GM23338 (cell line): ENCODE results near the gene LRIT1. TPM values are rescaled to one million over a fixed set of nuclear protein-coding genes. Genes with fewer than 3 reads are reported as not detected.

Experiments
- ATAC-seq: fragments of 200-7000 bp; cut with Tn5 transposase; 3 replicates; pipeline ENCODE4 v1.9.1; 2020
- DNase-seq: peaks from one replicate; pipeline ENCODE4 v3.0.0-alpha.2; 2015; ENCODE audit warnings: low spot score
- H2AFZ ChIP-seq: fragments of 200-600 bp; sonication (generic); 2 replicates; pipeline ENCODE4 v1.8.0; 2016; ENCODE audit warnings: antibody characterized with exemption, mild to moderate bottlenecking, moderate library complexity
- H3F3A ChIP-seq: fragments of 200-600 bp; sonication (generic); replicated peaks from 2 replicates; pipeline ENCODE4 v1.8.0; 2017; ENCODE audit warnings: antibody characterized with exemption, mixed run types, low read depth
- H3K27ac ChIP-seq: fragments of 200-600 bp; sonication (generic); 2 replicates; pipeline ENCODE4 v1.6.1; 2016; ENCODE audit warnings: low read depth
- H3K27me3 ChIP-seq: fragments of 200-600 bp; sonication (generic); 2 replicates; pipeline ENCODE4 v1.8.0; 2016; ENCODE audit warnings: mild to moderate bottlenecking, mixed run types, moderate library complexity; ENCODE audit not compliant: insufficient read depth
- H3K36me3 ChIP-seq: fragments of 200-600 bp; sonication (generic); 2 replicates; pipeline ENCODE4 v1.8.0; 2016; ENCODE audit warnings: mild to moderate bottlenecking; ENCODE audit not compliant: insufficient read depth
- H3K4me1 ChIP-seq: fragments of 200-600 bp; sonication (generic); 2 replicates; pipeline ENCODE4 v1.8.0; 2016; ENCODE audit warnings: mild to moderate bottlenecking, moderate library complexity; ENCODE audit not compliant: insufficient read depth
- H3K4me2 ChIP-seq: fragments of 200-600 bp; sonication (generic); 2 replicates; pipeline ENCODE4 v1.7.1; 2017; ENCODE audit warnings: mixed run types
- H3K4me3 ChIP-seq: fragments of 200-600 bp; sonication (generic); 2 replicates; pipeline ENCODE4 v1.6.1; 2016; ENCODE audit warnings: mixed run types
- H3K79me2 ChIP-seq: fragments of 200-600 bp; sonication (generic); replicated peaks from 2 replicates; pipeline ENCODE4 v1.8.0; 2017; ENCODE audit warnings: mild to moderate bottlenecking; ENCODE audit not compliant: insufficient read depth
- H3K9me2 ChIP-seq: fragments of 200-600 bp; sonication (generic); 2 replicates; pipeline ENCODE4 v1.8.0; 2017; ENCODE audit not compliant: insufficient read depth
- H4K20me1 ChIP-seq: fragments of 200-600 bp; sonication (generic); replicated peaks from 2 replicates; pipeline ENCODE4 v1.8.0; 2017; ENCODE audit warnings: mild to moderate bottlenecking; ENCODE audit not compliant: insufficient read depth
- H3K27ac Mint-ChIP-seq: 2 replicates; pipeline ENCODE4 v1.8.0; 2020; ENCODE audit warnings: inconsistent platforms, mild to moderate bottlenecking, moderate library complexity, mixed read lengths
- H3K27me3 Mint-ChIP-seq: 3 replicates; pipeline ENCODE4 v1.8.0; 2022; ENCODE audit warnings: low read depth, mild to moderate bottlenecking, moderate library complexity, mixed read lengths, inconsistent platforms; ENCODE audit not compliant: insufficient read depth, poor library complexity
- H3K36me3 Mint-ChIP-seq: 3 replicates; pipeline ENCODE4 v1.8.0; 2021; ENCODE audit warnings: low read depth, mild to moderate bottlenecking, inconsistent platforms, moderate library complexity, mixed read lengths
- H3K4me1 Mint-ChIP-seq: 3 replicates; pipeline ENCODE4 v1.8.0; 2020; ENCODE audit warnings: mild to moderate bottlenecking, inconsistent platforms, mixed read lengths
- H3K4me3 Mint-ChIP-seq: 3 replicates; pipeline ENCODE4 v1.8.0; 2021; ENCODE audit warnings: moderate library complexity, mild to moderate bottlenecking, inconsistent platforms, mixed read lengths
- H3K9me3 Mint-ChIP-seq: 3 replicates; pipeline ENCODE4 v1.8.0; 2020; ENCODE audit warnings: moderate library complexity, mild to moderate bottlenecking, inconsistent platforms, mixed read lengths
- EZH2phosphoT487 ChIP-seq: fragments of 200-600 bp; sonication (generic); IDR thresholded peaks from one replicate; pipeline ENCODE4 v1.8.1; 2018; ENCODE audit warnings: antibody characterized with exemption; ENCODE audit not compliant: unreplicated experiment
- NANOG ChIP-seq: IDR thresholded peaks from 2 replicates; pipeline ENCODE4 v1.6.1; 2016; ENCODE audit warnings: antibody characterized with exemption, borderline replicate concordance
- POLR2AphosphoS5 ChIP-seq: IDR thresholded peaks from 2 replicates; pipeline ENCODE4 v1.6.1; 2016; ENCODE audit warnings: antibody characterized with exemption, low read depth
- ZNF114 ChIP-seq: fragments of 250-450 bp; sonication (Bioruptor Pico); IDR thresholded peaks from 2 replicates; pipeline ENCODE4 v1.5.0; 2020; ENCODE audit warnings: mild to moderate bottlenecking, moderate library complexity
- polyA plus RNA-seq: library from polyadenylated mRNA; unstranded; fragments of >200 nt; fragmentation: Nextera tagmentation; extraction: Ambion mirVana; gene quantifications from 2 replicates; pipeline ENCODE4 v1.2.1, GENCODE V29; 2016
- total RNA-seq: library from RNA; depleted of rRNA; stranded (reverse); fragments of >200 nt; shearing (Covaris generic); gene quantifications from 2 replicates; pipeline ENCODE4 v1.2.3, GENCODE V29; 2014
- TF ChIP-seq, protein P1 (sequence below), 2 experiments: fragments of 200-600 bp in 1 of 2; sonication (generic) in 1 of 2; conservative IDR thresholded peaks; 2 replicates each; pipeline versions ENCODE4 v1.5.1 to v1.6.1; 2016 to 2017; ENCODE audit warnings: antibody characterized with exemption in 2 of 2, low read depth in 2 of 2, mild to moderate bottlenecking in 2 of 2, moderate library complexity in 1 of 2
- TF ChIP-seq, protein P2 (sequence below): fragments of 250-450 bp; sonication (Bioruptor Pico); IDR thresholded peaks from 2 replicates; pipeline ENCODE4 v1.5.0; 2020; ENCODE audit warnings: mild to moderate bottlenecking, moderate library complexity

The LRIT1 gene
- total and polyA plus RNA-seq, 2 experiments from 2014 or later = 0.07 TPM; not detected in 1

DNA sequence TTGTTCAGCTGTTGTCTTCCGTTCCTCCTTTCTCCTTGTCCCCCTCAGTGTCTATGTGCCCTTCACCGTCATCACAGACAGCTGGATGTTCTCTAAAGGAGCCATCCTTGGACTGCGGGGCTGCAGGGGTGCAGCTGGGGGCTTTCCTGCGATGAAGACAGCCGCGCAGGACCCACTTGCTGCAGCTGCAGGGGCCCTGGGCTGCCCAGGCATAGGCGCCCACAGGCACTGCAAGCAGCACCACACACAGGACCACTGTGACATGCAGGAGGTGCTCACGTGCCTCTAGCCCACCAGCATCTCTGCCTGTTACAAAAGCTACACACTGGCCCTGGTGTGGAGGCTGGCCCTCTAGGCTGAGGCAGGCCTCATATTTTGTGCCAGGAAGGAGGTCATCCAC is 19.4 kb downstream of the LRIT1 start:
- Histone ChIP-seq H3K4me3 (no peak overlapping the region), H2AFZ (no peak overlapping the region), H3F3A (no peaks in the 10 kb centered on the region), H4K20me1 (no peaks in the 10 kb centered on the region), H3K36me3 (no peaks in the 10 kb centered on the region), H3K4me1 (no peaks in the 10 kb centered on the region), H3K4me2 (no peak overlapping the region), H3K27ac (no peak overlapping the region), H3K79me2 (no peaks in the 10 kb centered on the region), H3K27me3 (no peaks in the 10 kb centered on the region), H3K9me2 (no peaks in the 10 kb centered on the region)
- Mint-ChIP-seq H3K27me3 (peaks cover 2% of the 10 kb centered on the region), H3K4me1 (no peaks in the 10 kb centered on the region), H3K27ac (no peak overlapping the region), H3K4me3 (no peak overlapping the region), H3K9me3 (no peaks in the 10 kb centered on the region), H3K36me3 (no peaks in the 10 kb centered on the region)
- no peak for DNase-seq
- TF ChIP-seq ZNF114 (CRISPR knock-in tag) = no peak
- no peak for TF ChIP-seq NANOG
- TF ChIP-seq, protein P1, sequence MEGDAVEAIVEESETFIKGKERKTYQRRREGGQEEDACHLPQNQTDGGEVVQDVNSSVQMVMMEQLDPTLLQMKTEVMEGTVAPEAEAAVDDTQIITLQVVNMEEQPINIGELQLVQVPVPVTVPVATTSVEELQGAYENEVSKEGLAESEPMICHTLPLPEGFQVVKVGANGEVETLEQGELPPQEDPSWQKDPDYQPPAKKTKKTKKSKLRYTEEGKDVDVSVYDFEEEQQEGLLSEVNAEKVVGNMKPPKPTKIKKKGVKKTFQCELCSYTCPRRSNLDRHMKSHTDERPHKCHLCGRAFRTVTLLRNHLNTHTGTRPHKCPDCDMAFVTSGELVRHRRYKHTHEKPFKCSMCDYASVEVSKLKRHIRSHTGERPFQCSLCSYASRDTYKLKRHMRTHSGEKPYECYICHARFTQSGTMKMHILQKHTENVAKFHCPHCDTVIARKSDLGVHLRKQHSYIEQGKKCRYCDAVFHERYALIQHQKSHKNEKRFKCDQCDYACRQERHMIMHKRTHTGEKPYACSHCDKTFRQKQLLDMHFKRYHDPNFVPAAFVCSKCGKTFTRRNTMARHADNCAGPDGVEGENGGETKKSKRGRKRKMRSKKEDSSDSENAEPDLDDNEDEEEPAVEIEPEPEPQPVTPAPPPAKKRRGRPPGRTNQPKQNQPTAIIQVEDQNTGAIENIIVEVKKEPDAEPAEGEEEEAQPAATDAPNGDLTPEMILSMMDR (conservative IDR thresholded peaks at IDR 0.05; ENCODE audit: low read depth in 2 of 2) = no peak
- no peak for TF ChIP-seq POLR2AphosphoS5
- TF ChIP-seq, protein P2, sequence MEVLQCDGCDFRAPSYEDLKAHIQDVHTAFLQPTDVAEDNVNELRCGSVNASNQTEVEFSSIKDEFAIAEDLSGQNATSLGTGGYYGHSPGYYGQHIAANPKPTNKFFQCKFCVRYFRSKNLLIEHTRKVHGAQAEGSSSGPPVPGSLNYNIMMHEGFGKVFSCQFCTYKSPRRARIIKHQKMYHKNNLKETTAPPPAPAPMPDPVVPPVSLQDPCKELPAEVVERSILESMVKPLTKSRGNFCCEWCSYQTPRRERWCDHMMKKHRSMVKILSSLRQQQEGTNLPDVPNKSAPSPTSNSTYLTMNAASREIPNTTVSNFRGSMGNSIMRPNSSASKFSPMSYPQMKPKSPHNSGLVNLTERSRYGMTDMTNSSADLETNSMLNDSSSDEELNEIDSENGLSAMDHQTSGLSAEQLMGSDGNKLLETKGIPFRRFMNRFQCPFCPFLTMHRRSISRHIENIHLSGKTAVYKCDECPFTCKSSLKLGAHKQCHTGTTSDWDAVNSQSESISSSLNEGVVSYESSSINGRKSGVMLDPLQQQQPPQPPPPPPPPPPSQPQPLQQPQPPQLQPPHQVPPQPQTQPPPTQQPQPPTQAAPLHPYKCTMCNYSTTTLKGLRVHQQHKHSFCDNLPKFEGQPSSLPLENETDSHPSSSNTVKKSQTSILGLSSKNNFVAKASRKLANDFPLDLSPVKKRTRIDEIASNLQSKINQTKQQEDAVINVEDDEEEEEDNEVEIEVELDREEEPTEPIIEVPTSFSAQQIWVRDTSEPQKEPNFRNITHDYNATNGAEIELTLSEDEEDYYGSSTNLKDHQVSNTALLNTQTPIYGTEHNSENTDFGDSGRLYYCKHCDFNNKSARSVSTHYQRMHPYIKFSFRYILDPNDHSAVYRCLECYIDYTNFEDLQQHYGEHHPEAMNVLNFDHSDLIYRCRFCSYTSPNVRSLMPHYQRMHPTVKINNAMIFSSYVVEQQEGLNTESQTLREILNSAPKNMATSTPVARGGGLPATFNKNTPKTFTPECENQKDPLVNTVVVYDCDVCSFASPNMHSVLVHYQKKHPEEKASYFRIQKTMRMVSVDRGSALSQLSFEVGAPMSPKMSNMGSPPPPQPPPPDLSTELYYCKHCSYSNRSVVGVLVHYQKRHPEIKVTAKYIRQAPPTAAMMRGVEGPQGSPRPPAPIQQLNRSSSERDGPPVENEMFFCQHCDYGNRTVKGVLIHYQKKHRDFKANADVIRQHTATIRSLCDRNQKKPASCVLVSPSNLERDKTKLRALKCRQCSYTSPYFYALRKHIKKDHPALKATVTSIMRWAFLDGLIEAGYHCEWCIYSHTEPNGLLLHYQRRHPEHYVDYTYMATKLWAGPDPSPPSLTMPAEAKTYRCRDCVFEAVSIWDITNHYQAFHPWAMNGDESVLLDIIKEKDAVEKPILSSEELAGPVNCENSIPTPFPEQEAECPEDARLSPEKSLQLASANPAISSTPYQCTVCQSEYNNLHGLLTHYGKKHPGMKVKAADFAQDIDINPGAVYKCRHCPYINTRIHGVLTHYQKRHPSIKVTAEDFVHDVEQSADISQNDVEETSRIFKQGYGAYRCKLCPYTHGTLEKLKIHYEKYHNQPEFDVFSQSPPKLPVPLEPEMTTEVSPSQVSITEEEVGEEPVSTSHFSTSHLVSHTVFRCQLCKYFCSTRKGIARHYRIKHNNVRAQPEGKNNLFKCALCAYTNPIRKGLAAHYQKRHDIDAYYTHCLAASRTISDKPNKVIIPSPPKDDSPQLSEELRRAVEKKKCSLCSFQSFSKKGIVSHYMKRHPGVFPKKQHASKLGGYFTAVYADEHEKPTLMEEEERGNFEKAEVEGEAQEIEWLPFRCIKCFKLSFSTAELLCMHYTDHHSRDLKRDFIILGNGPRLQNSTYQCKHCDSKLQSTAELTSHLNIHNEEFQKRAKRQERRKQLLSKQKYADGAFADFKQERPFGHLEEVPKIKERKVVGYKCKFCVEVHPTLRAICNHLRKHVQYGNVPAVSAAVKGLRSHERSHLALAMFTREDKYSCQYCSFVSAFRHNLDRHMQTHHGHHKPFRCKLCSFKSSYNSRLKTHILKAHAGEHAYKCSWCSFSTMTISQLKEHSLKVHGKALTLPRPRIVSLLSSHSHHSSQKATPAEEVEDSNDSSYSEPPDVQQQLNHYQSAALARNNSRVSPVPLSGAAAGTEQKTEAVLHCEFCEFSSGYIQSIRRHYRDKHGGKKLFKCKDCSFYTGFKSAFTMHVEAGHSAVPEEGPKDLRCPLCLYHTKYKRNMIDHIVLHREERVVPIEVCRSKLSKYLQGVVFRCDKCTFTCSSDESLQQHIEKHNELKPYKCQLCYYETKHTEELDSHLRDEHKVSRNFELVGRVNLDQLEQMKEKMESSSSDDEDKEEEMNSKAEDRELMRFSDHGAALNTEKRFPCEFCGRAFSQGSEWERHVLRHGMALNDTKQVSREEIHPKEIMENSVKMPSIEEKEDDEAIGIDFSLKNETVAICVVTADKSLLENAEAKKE (CRISPR knock-in tag) = no peak
- no peak for TF ChIP-seq EZH2phosphoT487
- ATAC-seq = no peak
